Eye (tissue), 1 donor: ENCODE results near the gene C3orf70.
A peak's percentile ranks its signal among the peaks of the same experiment; 100 is the strongest.

ENCODE experiments used
- DNase-seq: peaks from one replicate; pipeline ENCODE4 v3.0.0-alpha.2; 2015

C3orf70 gene, protein sequence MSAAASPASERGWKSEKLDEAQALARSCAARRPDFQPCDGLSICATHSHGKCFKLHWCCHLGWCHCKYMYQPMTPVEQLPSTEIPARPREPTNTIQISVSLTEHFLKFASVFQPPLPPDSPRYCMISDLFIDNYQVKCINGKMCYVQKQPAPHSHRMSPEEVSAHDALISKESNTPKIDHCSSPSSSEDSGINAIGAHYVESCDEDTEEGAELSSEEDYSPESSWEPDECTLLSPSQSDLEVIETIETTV

DNA sequence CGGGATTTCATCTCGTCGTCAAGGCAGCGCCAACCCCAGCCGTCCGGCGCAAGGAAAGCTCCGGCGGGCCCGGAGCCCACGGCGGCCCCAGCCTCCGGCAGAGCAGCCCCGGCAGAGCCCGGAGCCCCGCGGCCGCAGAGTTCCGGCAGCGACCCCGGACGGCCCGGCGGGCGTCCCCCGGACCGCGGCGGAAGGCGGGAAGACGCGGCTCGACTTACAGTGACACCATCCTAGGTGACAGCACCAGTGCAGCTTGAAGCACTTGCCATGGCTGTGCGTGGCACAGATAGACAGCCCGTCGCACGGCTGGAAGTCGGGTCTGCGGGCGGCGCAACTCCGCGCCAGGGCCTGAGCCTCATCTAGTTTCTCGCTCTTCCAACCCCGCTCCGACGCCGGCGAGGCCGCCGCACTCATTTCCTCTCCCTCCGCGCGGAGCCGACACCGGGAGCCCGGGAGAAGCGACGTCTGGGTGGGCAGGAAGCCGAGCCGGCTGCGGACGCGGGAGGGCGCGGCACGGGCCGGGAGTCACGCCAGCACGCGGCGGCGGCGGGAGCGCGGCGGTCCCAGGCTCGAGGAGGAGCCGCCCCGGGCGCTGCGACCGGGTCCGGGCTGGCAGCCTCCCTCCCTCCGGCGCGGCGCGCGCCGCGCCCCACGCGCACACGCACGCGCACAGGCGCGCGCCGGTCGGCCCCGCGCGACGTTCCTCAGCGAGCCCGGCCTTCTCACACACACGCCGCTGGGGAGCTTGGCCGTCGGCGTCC, at the start of gene C3orf70:
C3orf70 (minus strand) TSS at position 651 of the 761 bp plus-strand sequence; CDS start at position 414, 237 bp downstream.
- DNase-seq = peak; percentile 89

DNA sequence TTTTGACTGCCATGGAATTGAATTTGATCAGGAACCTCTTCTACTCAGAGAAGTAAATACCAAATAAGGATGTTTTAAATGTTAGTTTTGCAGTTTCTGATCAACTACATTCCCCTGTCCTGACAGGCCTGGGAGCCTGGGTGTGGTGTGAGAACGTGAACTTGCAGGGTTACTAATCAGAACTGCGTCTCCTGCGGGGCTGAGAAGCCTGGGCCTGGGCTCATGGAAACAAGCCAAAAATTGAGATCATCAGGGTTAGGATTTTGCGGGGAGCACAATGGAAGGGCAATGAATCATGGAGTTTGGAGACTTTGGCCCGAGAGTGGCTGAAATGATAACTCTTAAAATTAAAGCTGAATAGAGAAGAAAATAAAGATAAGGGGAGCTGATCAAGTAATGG, 47.8 kb upstream of the C3orf70 start:
- no peak for DNase-seq

DNA sequence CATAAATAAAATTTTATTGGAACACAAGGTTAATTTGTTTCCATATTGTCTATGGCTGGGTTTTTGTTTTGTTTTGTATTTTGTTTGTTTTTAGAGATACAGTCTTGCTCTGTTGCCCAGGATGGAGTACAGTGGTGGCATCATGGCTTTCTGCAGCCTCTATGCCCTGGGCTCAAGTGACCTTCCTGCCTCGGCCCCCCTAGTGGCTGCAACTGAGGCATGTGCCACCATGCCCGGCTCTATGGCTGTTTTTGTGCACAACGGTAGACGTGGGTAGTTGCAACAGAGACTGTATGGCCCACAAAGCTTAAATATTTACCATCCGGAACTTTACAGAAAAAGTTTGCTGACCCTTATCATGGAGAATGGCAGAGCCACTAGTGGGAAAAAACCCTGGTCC, 46.8 kb upstream of the C3orf70 start:
- DNase-seq = no peak

DNA sequence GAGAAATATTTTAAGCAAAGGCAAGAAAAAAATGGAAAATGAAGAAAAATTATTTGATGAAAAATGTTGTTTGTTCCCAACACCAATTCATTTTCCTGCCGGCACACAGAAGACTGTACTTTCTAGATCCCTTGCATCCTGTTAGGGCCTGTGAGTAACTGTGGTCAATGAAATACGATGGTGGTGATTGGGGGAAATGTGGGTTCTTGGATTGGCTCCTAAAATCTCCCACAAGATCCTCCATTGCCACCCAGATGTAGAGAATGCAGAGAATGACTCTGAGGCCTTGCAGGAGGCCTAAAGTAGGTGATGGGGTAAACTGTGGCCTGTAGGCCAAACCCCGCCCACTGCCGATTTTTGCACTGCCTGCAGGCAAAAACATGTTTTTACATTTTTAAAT, 46.3 kb upstream of the C3orf70 start:
- no peak for DNase-seq

DNA sequence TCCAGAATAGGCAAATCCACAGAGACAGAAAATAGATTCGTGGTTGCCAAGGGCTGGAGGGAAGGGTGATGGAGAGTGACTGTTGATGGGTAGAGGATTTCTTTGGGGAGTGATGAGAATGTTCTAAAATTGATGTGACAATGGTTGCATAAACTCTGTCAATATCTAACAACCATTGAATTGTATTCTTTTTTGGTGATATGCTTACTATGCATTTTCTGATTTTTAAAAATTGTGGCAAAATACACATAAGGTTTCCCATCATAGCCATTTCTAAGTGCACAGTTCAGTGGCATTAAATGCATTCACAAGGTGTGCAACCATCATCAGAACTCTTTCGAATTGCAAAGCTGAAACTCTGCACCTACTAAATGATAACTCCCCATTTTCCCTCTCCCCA, 44.2 kb upstream of the C3orf70 start:
- DNase-seq = no peak

DNA sequence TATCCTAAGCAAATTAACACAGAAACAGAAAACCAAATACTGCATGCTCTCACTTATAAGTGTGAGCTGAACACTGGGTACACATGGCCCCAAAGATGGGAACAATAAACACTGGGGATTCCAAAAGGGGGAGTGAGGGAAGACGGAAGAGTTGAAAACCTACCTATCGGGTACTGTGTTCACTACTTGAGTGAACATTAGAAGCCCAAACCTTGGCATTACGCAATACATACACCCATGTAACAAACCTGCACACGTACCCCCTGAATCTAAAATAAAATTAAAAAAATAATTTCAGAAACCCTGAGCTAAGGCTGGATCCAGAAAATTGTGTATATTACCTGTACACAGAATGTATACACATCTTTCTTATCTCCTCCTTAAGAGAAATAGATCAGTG, 42.8 kb upstream of the C3orf70 start:
- DNase-seq = no peak

DNA sequence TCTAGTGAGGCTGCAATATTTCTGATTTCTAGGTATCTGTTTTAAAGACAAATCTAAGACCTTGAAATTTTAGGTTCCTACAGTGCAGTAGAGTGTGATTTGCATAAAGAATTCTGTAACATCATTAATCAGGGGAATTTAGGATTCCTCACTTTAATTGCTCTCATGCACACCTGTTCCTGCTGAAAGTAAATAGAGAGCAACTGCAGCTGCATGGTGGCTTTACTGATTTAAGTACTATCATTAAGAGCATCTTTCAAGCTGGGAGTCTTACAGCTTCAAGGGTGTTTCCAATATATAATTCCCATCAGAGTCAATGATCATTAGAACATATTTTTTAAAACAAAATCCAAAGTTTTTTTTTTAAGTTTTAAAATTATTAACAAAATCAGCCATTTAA, 36.0 kb upstream of the C3orf70 start:
- no peak for DNase-seq

DNA sequence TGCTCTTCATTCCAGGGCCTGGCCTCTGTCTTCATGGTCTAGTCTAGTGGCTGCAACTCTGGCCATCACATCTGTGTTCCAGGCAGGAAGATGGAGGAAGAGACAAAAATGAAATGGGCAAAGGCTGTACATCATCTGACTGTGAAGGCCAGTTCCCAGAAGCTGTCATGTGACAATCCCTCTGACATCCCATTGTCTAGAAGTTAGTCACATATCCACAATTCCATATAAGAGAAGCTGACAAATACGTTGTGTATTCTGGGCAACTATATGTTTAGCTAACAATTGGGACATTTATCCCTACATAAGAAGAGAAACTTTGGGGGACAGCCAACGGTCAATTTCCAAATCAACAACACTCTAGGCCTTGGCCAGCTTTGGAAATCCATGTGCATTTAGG, 34.5 kb upstream of the C3orf70 start:
- no peak for DNase-seq

DNA sequence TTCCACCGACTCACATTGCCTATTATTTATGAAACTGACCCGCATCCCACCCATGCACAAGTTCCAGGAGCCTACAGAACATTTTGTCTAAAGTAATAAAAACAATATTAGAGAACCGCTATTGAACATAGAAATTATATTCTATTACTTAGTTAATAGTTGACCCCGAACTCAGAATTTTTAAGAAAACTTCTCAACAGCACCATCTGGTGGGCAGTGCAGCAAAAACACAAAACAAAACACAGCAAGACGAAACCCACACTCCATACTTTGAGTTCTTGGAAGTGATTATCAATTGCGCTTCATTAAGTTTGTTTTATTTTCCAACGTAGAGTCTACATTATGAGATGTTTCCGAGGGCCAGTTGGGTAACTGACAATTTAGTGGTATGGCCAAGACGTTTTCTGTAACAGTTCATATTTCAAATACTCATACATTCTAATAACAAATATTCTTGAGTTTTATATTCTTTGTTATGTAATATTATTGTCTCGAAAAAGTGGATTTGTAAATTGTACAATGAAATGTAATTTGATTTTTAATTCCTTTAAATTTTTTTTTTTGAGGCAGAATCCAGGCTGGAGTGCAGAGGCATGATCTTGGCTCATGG, 24.0 kb upstream of the C3orf70 start:
- peak; percentile 85 for DNase-seq

DNA sequence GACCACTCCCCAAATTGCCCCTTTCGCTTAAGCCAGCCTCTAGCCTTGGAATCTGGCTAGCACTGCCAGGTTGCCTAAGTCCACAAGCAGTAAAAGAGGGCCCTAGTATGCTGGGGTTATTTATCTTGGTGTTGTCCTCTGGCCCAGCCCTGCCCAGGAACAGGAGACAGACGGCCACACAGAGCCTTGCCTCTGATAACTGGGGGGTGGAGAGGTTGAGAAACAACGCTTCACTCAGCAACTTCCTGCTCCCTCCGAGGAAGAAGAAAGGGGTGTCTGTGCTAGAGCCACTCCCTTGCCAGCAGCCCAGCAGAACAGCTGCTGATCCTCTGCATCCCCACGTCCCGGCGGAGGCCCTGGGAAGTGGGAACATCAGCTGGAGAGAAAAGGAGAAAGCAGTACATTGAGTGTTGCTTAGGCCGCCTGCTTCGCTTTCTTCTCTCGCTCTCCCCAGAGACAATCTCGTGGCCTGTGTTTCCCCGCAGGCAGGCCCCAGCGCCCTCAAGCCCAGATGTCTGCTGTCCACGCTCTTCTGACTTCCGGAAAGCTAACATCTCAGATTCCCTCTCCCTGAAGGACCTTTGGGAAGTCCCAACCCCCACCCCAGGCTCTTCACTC, 22.6 kb upstream of the C3orf70 start:
- peak; percentile 74 for DNase-seq

DNA sequence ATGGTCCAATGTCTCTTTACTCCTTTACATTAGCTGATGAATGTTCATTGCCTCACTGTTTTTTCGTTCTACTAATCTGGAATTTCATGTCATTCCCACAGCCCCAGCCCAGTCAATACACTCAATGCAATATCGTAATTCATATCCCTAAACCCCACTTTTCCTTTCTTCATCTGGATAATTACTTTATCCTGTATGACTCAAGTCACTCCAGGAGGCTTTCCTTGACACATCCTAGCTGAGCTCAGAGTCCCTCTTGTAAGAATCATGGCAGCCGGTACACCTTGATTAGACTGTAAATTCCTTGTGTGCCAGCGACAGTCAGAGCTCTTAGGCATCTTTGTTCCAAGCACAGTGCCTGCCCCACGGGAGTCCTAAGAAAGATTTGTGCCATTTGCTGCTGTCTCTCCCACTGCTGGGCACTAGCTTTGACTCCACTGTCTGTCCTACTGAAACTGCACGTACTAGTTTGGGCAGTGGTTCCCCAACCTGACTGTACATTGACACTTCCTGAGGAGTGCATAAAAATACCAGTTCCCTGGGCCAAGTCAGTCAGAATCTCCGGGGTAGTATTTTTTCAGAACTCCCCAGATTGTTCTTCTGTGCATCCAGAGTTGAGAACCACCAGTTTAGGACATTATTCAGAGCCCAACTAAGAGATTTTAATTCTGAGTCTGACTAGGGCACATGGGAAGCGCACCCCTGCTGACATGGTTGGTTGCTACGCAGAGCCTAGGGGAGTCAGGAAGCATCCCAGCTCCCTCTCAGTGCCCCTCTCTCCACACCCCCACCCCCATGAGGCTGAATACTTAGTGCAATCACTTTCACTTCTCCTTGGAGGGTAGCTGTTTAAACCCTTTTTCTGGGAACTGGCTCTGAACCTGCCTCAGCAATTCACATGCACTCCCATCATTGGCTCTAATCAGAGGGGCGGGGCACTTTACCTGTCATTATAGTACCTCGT, 19.5 kb upstream of the C3orf70 start:
- no peak for DNase-seq

DNA sequence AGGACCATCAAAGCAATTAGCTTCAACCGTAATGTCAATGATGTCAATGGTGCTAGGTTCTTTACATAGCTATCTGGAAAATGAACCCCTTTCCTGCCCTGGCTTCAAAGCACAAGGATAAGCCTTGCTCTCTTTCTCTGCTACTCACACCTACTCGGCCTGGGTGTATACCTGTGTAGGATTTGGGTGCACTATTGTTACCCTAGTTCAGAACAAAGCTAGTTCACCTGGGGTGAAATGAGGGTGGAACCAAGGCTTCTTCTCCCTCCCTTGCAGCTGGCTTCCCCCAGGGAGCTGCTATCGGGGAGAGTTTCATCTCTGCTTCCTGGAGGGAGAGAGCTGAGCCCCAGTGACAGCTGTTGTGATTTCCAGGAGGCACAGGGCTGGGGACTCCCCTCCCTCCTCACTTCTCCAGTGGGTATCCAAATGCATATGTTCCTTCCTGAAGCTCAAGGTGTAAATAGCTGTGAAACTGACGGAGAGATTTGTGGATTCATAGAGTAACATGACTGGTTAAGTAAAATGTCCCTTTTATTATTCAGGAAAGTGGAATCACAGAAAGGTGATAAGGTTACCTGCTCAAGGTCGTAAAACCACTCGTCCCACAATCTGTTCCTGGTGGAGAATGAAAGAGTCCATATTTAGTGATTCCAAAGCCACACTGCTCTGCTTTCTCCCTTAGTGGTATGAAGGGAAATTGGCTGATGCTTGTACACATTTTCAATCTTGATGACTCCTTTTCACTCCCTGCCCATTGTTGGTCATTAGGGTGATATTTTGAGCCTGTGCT, 11.8 kb upstream of the C3orf70 start:
- DNase-seq = peak; percentile 26

DNA sequence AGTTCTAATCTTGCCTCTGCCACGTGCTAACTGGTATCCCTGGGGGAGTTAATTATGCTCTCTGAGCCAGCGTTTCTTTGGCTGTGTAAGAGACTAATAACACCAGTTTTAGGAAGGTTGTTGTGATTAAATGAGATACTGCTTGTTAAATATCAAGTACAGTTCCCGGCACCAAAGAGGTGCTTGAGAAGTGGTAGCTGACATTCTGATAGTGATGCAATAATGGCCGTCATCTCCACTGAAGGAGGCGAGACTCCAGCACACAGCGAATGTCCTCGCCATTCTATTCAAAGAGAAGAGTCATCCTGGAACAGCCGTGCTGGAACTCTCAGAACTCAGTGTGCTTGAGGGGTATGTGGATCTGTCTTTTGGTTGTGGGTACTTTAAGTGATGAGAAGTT, 9.8 kb upstream of the C3orf70 start:
- DNase-seq = no peak

DNA sequence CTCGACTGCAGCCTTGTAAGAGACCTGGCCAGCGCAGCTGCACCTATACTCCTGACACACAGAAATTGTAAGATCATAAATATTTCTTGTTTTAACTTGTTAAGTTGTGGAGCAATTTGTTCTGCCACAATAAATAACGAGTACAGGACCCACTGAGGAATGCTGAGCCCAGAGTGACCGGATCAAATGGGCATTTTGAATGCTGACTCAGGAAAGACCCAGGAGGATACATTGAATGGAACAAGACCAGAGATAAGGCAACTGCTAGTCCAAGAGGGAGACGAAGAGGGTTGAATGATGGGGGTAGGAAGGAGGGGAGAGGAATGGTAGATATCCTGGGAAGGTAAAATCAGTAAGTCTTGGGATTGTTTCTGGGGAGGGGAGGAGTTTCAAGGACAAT, 8.9 kb upstream of the C3orf70 start:
- DNase-seq = no peak

DNA sequence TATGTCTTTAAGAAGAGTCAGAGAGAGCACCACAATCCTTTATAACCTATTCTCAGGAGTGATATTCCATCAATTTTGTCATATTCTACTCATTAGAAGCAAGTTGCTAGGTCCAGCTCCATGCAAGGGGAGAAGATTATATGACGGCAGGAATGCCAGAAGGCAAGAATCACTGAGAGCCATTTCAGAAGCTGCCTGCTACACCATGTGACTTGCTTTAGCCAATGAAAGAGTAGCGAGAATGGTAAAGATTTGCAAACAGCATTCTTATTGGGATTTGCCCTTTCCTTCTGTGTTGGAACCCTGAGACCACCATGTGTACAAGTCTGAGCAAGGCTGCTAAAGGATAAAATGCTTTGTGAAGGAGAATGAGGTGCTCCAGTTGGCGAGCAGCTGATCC, 4.5 kb upstream of the C3orf70 start:
- no peak for DNase-seq

DNA sequence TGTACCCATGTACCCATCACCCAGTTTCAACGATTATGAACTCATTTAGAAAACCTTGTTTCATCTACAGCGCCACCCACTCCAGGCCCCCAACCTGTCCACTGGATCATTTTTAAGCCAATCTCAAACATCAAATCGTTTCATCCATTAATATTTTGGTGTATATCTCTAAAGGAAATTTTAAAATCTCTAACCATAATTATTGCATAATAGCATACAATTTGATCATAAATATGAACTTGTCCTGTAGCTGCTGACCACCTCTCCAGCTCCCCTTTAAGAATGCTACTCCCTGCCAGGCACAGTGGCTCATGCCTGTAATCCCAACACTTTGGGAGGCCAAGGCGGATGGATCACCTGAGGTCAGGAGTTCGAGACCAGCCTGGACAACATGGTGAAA, 2.8 kb upstream of the C3orf70 start:
- DNase-seq = no peak

DNA sequence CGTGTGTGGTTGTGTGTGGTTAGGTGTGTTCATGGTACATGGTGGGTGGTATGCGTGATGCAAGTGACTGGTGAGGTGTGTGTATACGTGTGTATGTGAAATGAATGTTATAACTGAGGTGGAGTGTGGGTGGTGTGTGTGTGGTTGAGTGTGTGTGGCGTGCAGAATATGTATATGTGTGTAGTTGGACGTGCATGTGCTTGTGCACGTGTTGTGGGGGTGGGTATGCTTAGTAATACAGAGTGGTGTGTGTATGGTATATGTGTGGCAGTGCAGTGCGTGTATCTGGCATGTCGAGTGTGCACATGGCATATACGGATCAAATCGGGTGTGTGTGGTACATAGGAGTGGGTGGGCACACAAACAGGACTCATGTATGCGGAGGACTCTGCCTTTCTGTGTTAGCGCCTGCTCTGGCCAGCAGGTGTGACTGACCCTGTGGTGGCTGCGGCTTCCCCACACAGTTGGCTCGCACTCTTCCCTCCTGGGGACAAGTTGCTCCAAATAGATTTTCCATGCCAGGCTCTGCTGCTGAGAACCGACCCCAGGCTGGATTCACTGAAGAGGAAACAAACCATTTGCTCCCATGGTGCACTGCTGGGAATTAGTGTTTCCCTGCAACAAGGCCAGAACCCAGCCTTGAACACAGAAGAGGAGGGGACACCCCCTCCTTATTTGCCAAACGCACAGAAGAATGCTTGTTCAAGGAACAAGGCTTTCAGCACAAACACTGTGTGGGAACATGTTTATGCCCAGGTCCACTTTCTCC, 1.2 kb upstream of the C3orf70 start:
- DNase-seq = peak; percentile 82

DNA sequence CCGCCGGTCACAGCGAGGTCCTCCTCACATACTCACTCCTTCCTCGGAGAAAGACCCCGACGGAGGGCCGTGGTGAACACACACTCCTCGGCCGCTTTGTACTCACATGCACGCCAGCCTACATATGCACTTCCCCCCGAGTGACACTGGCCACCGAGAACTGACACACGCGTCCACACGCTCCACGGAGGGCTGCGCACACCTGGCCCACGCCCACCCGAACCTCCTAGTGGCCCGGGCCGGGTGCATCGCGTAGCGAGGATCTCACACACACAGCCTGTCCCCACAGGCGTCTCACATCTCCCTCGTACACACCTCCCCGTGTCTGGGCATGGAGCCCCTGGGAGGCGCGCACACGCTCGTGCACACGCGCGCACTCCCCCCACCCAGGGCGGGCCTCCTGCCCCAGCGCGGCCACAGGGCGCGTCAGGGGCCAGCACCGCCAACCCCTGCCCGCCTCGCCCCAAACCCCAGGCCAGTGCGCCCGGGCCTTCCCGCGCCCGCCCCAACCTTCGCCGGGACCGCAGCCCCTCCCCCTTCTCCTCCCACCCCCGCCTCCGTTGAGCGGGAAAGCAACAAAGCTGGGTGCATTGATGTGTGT, 411 bp upstream of the C3orf70 start:
- DNase-seq = peak; percentile 86

DNA sequence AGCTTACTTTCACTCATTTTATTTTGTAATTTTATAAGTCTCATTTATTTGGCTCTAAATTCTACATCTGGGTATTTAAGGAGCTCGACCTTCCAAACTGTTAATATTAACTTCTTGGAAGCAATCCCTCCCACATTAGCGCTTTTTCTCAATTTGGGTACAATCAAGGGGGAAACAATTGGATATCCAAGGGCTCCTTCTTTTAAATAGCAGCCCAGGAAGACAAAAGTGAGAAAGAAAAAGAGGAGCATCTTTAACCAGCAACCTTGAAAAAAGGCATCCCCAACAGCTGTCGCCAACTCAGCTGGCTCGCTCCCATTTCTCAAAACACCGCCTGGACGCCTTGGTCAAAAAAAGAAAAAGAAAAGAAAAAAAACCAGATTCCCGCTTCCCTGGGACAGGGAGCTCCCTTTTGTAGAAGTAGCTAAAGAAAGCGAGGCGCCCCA, 873 bp downstream of the C3orf70 start:
- no peak for DNase-seq
